OCI-LY1 (cell line): ENCODE data around the gene MED27.
A peak's percentile ranks its signal among the peaks of the same experiment; 100 is the strongest.

ENCODE experiments used
- H2AFZ ChIP-seq: fragments of 200-600 bp; sonication (generic), shearing (Covaris generic); 2 replicates; pipeline ENCODE4 v1.6.0; 2014; ENCODE audit warnings: antibody characterized with exemption, mild to moderate bottlenecking, low read length
- H3F3A ChIP-seq: fragments of 200-600 bp; sonication (generic), shearing (Covaris generic); 2 replicates; pipeline ENCODE4 v1.6.0; 2014; ENCODE audit warnings: mild to moderate bottlenecking, antibody characterized with exemption, low read length, moderate library complexity; ENCODE audit not compliant: insufficient read depth
- H3K27ac ChIP-seq: fragments of 200-600 bp; sonication (generic); 2 replicates; pipeline ENCODE4 v1.5.1; 2014; ENCODE audit warnings: low read length, mixed run types, mild to moderate bottlenecking, low read depth; ENCODE audit not compliant: poor library complexity, severe bottlenecking
- H3K27me3 ChIP-seq: fragments of 200-600 bp; sonication (generic); 2 replicates; pipeline ENCODE4 v1.6.0; 2014; ENCODE audit warnings: antibody characterized with exemption, mild to moderate bottlenecking, low read length, moderate library complexity; ENCODE audit not compliant: insufficient read depth
- H3K36me3 ChIP-seq: fragments of 200-600 bp; sonication (generic); 2 replicates; pipeline ENCODE4 v1.6.1; 2014; ENCODE audit warnings: mild to moderate bottlenecking, antibody characterized with exemption, low read length, moderate library complexity, mixed read lengths; ENCODE audit not compliant: insufficient read depth
- H3K4me1 ChIP-seq: fragments of 200-600 bp; sonication (generic); 2 replicates; pipeline ENCODE4 v1.5.1; 2014; ENCODE audit warnings: mild to moderate bottlenecking, low read length, moderate library complexity; ENCODE audit not compliant: insufficient read depth, severe bottlenecking
- H3K4me2 ChIP-seq: fragments of 200-600 bp; sonication (generic), shearing (Covaris generic); 2 replicates; pipeline ENCODE4 v1.6.1; 2014; ENCODE audit warnings: low read length
- H3K4me3 ChIP-seq: fragments of 200-600 bp; sonication (generic); 2 replicates; pipeline ENCODE4 v1.5.1; 2014; ENCODE audit warnings: low read length, low read depth, mild to moderate bottlenecking, mixed read lengths; ENCODE audit not compliant: poor library complexity, severe bottlenecking
- H3K79me2 ChIP-seq: fragments of 200-600 bp; shearing (Covaris generic); 2 replicates; pipeline ENCODE4 v1.6.1; 2016; ENCODE audit warnings: mixed run types, low read length, mixed read lengths; ENCODE audit not compliant: insufficient read depth
- H3K9ac ChIP-seq: fragments of 200-600 bp; sonication (generic), shearing (Covaris generic); 2 replicates; pipeline ENCODE4 v1.6.1; 2014; ENCODE audit warnings: mild to moderate bottlenecking, low read length, mixed read lengths
- H3K9me2 ChIP-seq: fragments of 200-600 bp; sonication (generic), shearing (Covaris generic); 2 replicates; pipeline ENCODE4 v1.6.1; 2014; ENCODE audit warnings: low read depth, mild to moderate bottlenecking, low read length, mixed read lengths
- H3K9me3 ChIP-seq: fragments of 200-600 bp; shearing (Covaris generic); 2 replicates; pipeline ENCODE4 v1.6.1; 2014; ENCODE audit warnings: low read length, mixed read lengths
- H4K20me1 ChIP-seq: fragments of 200-600 bp; sonication (generic), shearing (Covaris generic); 2 replicates; pipeline ENCODE4 v1.6.0; 2016; ENCODE audit warnings: mild to moderate bottlenecking, low read length; ENCODE audit not compliant: insufficient read depth
- EZH2 ChIP-seq: fragments of 200-600 bp; sonication (generic), shearing (Covaris generic); IDR thresholded peaks from 2 replicates; pipeline ENCODE4 v1.8.0; 2017; ENCODE audit warnings: borderline replicate concordance, mixed run types, mild to moderate bottlenecking, antibody characterized with exemption, low read length, moderate library complexity, mixed read lengths
- TF ChIP-seq, protein P1 (sequence below): fragments of 200-600 bp; sonication (generic), shearing (Covaris generic); IDR thresholded peaks from 2 replicates; pipeline ENCODE4 v1.5.1; 2017; ENCODE audit warnings: mild to moderate bottlenecking, antibody characterized with exemption, low read length, moderate library complexity, mixed read lengths

Gene MED27

GRCh38 chr9:131839281-131840084, 240.2 kb downstream of the MED27 start:
- Histone ChIP-seq H3K9me3 (no peaks in the 10 kb centered on the region), H2AFZ (no peak overlapping the region)

DNA sequence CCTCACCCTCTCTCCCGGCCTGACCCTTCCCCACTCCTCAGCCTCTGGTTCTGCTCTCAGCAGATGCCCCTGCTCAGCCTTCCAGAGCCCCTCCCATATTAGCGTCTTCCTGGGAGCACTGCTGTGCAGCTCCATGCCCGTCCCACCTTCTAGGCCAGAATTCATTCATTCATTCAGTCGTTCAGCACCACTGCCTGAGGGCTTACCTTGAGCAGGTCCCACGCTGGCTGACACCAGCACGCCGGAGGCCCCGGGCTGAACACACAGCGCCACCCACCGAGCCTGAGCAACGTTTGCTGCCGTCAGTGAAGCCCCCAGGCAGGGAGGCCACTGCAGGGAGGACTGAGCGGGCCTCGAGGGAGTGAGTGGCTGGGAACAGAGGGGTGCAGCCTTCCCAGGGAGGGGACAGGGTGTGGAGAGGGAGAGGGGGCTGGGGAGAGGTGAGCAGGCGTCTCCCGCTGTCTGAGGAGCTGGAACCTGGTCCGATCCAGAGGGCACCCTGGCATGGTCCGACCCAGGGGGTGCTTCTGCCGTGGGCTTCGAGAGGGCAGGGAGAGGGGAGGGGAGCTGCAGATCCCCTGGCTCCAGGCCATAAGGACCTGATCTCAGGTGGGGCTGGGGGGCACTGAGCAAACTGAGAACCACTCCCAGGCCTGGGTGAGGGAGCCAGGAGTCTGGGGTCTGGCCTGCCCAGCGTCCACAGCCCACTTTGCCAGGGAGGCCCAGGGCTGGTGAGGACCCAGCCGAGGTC, 241.0 kb downstream of the MED27 start:
- no peaks in the 10 kb centered on the region for H3F3A ChIP-seq
- no peak overlapping the region for H2AFZ ChIP-seq
- no peaks in the 10 kb centered on the region for H4K20me1 ChIP-seq
- H3K9ac ChIP-seq = no peak overlapping the region
- no peaks in the 10 kb centered on the region for H3K9me3 ChIP-seq
- no peak for TF ChIP-seq EZH2
- TF ChIP-seq, protein P1, sequence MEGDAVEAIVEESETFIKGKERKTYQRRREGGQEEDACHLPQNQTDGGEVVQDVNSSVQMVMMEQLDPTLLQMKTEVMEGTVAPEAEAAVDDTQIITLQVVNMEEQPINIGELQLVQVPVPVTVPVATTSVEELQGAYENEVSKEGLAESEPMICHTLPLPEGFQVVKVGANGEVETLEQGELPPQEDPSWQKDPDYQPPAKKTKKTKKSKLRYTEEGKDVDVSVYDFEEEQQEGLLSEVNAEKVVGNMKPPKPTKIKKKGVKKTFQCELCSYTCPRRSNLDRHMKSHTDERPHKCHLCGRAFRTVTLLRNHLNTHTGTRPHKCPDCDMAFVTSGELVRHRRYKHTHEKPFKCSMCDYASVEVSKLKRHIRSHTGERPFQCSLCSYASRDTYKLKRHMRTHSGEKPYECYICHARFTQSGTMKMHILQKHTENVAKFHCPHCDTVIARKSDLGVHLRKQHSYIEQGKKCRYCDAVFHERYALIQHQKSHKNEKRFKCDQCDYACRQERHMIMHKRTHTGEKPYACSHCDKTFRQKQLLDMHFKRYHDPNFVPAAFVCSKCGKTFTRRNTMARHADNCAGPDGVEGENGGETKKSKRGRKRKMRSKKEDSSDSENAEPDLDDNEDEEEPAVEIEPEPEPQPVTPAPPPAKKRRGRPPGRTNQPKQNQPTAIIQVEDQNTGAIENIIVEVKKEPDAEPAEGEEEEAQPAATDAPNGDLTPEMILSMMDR = peak; percentile 30; the same call in 1 of the 2 replicates
- peaks cover 22% of the 10 kb centered on the region; the same call in 1 of the 2 replicates for H3K27me3 ChIP-seq
- H3K27ac ChIP-seq = no peak overlapping the region
- H3K4me2 ChIP-seq = no peak overlapping the region
- H3K79me2 ChIP-seq = no peaks in the 10 kb centered on the region
- H3K4me3 ChIP-seq = no peak overlapping the region
- no peaks in the 10 kb centered on the region for H3K36me3 ChIP-seq
- H3K4me1 ChIP-seq = no peaks in the 10 kb centered on the region
- H3K9me2 ChIP-seq = no peaks in the 10 kb centered on the region

More at GRCh38 chr9:131839281-131840084, 240.2 kb downstream of the MED27 start:
- TF ChIP-seq, protein P1 = no peak
- TF ChIP-seq EZH2 = no peak
- Histone ChIP-seq H3K9me2 (no peaks in the 10 kb centered on the region), H3K4me1 (no peaks in the 10 kb centered on the region), H3K27ac (no peak overlapping the region), H3F3A (no peaks in the 10 kb centered on the region), H3K36me3 (no peaks in the 10 kb centered on the region), H4K20me1 (no peaks in the 10 kb centered on the region), H3K9ac (no peak overlapping the region), H3K4me2 (no peak overlapping the region), H3K4me3 (no peak overlapping the region), H3K27me3 (peaks cover 20% of the 10 kb centered on the region; the same call in 1 of the 2 replicates), H3K79me2 (no peaks in the 10 kb centered on the region)

DNA sequence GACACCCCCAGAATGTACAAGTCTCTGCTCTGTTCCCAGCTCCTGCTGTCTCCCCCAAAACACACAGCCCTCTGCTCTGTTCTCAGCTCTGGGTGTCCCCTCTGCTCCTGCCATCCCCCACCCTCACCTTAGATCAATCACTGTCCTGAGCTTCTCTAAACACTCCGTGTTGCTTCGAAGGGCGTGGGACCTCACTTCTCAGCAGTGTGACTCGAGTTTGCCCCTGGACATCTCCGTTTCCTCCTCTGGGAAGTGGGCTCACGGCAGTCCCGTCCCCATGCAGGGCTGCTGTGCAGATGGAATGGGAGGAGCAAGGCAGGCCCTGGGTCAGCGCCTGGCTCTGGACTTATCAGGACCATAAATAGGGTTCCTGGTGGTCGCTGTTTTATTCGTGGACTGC, 241.8 kb downstream of the MED27 start:
- Histone ChIP-seq H3K36me3 (no peaks in the 10 kb centered on the region), H4K20me1 (no peaks in the 10 kb centered on the region), H3K27ac (no peak overlapping the region), H3K9me3 (no peaks in the 10 kb centered on the region), H3K4me1 (no peaks in the 10 kb centered on the region), H3K4me3 (no peak overlapping the region), H3K79me2 (no peaks in the 10 kb centered on the region), H2AFZ (no peak overlapping the region), H3F3A (no peaks in the 10 kb centered on the region), H3K27me3 (peaks cover 22% of the 10 kb centered on the region; the same call in 1 of the 2 replicates), H3K9me2 (no peaks in the 10 kb centered on the region), H3K9ac (no peak overlapping the region), H3K4me2 (no peak overlapping the region)
- TF ChIP-seq, protein P1 = no peak
- no peak for TF ChIP-seq EZH2
